GM19438 (cell line): ENCODE results near the gene FBXO44.
"Not testable (repeated sequence)": the region's sequence is repeated elsewhere in the genome, so short reads cannot be mapped to it uniquely, and the experiment has no call there.

ENCODE experiments used
- ATAC-seq: cut with Tn5 transposase; IDR thresholded peaks from one replicate; pipeline ENCODE4 v1.9.1; 2021; ENCODE audit warnings: low read depth; ENCODE audit not compliant: unreplicated experiment

Gene FBXO44, protein sequence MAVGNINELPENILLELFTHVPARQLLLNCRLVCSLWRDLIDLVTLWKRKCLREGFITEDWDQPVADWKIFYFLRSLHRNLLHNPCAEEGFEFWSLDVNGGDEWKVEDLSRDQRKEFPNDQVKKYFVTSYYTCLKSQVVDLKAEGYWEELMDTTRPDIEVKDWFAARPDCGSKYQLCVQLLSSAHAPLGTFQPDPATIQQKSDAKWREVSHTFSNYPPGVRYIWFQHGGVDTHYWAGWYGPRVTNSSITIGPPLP

DNA sequence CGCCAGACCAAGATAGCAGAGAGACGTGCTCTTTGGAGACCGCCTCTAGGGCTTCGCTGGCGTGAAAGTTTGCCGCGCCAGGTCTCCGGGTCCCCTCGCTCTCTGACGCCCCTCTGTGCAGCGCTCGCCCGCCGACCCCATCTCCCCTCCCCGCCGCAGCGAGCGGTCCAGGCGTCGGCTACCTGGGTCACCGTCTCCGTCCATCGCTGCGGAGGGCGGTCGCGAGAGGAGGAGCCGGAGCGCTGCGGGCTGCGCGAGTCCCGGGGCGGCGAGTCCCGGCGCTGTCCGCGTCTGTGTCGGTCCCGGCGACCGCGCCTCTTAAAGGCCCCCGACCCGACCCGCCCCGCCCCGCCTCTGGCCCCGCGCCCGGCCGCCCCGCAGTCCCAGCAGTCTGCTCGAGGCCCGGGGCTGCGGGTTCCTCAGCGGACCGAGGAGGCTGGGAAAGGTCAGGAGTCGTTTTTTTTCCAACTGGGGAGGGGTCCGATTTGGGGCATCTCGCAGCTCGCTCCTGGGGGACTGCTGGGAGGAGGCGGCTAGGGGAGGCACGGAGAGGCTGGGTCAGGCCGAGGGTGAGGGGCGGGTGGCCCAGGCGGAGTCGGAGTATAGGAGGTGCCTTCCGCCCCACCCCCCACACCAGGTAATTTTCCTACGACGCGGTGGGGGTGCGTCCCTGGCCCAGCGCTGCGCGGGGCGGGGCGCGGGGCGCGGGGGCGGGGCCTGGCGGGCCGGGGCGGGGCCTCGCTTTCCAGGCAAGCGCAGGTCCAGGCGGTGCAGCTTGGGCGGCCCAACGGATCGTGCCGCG, at the start of gene FBXO44, which contains the start of gene FBXO2:
Gene FBXO44, plus strand, starts transcription at position 741 of the 802 bp plus-strand sequence. CDS start 959 bp downstream, outside the sequence.
Gene FBXO2, minus strand, starts transcription at position 293 of the 802 bp plus-strand sequence. Its CDS starts 89 bp downstream, at position 204.
- peak; percentile 65 for ATAC-seq

- ATAC-seq: no peak
Measured at GRCh38 chr1:11606775-11607174, 47.9 kb upstream of the FBXO44 start.

DNA sequence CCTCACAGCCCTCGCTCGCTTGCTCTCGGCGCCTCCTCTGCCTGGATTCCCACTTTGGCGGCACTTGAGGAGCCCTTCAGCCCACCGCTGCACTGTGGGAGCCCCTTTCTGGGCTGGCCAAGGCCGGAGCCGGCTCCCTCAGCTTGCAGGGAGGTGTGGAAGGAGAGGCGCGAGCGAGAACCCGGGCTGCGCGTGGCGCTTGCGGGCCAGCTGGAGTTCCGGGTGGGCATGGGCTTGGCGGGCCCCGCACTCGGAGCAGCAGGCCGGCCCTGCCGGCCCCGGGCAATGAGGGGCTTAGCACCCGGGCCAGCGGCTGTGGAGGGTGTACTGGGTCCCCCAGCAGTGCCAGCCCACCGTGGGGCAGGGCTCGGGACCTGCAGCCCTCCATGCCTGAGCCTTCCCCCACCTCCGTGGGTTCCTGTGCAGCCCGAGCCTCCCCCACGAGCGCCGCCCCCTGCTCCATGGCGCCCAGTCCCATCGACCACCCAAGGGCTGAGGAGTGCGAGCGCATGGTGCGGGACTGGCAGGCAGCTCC, 46.0 kb upstream of the FBXO44 start:
- ATAC-seq: not testable (repeated sequence)

DNA sequence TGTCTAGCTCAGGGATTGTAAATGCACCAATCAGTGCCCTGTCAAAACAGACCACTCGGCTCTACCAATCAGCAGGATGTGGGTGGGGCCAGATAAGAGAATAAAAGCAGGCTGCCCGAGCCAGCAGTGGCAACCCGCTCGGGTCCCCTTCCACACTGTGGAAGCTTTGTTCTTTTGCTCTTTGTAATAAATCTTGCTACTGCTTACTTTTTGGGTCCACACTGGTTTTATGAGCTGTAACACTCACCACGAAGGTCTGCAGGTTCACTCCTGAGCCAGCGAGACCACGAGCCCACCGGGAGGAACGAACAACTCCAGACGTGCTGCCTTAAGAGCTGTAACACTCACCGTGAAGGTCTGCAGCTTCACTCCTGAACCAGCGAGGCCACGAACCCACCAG, 45.3 kb upstream of the FBXO44 start:
- not testable (repeated sequence) for ATAC-seq

DNA sequence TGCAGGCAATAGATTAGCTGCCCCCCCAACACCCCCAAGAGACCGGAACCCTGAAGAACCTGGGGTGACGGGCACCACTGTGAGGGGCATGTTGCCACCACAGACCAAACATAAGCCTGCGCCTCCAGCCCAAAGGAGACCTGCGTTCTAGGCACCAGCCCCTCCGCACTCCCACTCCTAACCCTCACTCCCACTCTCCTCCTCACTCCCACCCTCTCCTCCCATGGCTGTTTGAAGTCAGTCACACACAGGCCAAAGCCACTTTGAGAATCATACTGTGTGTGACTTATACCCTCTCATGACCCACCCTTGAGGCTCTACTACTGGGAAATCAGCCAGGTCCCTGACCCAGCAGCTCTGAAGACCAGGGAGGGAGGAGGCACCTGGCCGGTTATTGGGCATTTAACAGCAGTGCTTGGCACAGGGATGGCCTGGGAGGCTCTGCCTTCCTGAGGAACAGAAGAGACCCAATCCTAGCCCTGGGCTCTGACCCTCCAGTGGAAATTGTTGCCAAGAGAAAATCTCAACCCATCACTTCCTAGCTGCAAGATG, 44.0 kb upstream of the FBXO44 start:
- no peak for ATAC-seq

DNA sequence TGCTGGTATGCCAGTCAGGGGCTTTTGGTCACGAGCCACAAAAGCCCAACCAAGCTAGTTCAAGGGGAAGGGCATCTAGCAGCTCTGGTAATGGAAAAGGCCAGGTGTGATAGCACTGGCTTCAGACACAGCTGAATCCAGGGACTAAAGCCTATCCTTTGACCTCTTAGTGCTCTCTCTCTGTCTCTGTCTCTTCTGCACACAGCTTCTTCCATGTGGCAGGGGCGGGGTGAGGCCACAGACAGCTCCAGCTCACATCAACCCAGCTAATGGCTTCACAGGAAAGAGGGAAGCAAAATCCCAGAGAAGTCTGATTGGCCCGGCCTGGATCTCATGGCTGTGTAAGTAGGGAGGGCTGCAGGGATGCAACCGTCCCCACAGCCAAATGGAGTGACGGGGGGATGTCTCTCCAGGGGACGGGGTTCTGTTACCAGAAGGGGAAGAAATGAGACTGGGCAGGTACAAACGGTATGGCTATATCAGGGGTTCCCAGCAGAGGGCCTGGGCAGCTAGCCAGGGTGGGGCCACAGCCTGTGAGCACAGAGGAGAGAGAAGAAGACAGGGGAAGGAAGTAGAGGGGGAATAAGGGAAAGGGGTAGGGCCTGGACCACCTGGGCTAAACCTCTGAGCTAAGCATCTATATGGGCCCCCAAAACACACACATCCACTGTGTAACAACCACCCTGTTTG, 42.9 kb upstream of the FBXO44 start:
- no peak for ATAC-seq

DNA sequence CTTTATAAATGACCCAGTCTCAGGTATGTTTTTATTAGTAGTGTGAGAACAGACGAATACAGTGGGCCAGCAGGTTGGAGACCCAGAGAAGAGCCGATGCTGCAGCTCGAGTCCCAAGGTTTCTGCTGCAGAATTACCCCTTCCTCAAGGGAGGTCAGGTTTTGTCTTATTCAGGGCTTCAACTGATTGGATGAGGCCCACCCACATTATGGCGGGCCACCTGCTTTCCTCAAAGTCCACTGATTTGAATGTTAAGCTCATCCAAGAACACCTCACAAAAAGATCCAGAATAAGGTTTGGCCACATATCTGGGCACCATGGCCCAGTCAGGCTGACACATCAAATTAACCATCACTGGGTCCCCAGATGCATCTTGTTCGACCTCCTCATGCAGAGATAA, 41.3 kb upstream of the FBXO44 start:
- no peak for ATAC-seq

GRCh38 chr1:11615090-11615489, 39.6 kb upstream of the FBXO44 start:
- no peak for ATAC-seq

- no peak for ATAC-seq
Measured at GRCh38 chr1:11616766-11617165, 37.9 kb upstream of the FBXO44 start.

DNA sequence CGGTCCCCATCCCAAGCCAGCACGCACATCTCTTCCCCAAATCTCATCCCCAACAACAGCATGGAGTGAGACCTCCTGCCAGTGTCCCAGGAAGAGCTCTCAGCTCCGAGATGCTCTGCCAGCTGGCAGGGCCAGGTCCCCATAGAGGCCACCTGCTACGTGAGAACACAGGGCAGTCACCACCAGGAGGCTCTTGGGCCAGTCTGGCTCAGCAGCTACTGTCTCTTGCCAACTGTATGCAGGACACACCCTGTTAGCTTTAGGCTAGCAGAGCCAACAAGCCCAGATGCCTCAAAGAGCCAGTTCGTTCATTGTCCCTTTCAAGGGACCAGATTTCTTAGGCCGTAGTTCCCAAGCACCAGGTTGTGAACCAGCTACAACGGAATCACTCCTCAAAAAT, 37.4 kb upstream of the FBXO44 start:
- no peak for ATAC-seq

- ATAC-seq: no peak
Measured at GRCh38 chr1:11617741-11618140, 36.9 kb upstream of the FBXO44 start.

GRCh38 chr1:11620405-11620804, 34.3 kb upstream of the FBXO44 start:
- ATAC-seq: no peak

GRCh38 chr1:11620924-11621323, 33.8 kb upstream of the FBXO44 start:
- ATAC-seq: no peak

GRCh38 chr1:11622398-11622797, 32.3 kb upstream of the FBXO44 start:
- no peak for ATAC-seq

GRCh38 chr1:11623702-11624101, 31.0 kb upstream of the FBXO44 start:
- no peak for ATAC-seq

GRCh38 chr1:11626551-11626950, 28.1 kb upstream of the FBXO44 start:
- no peak for ATAC-seq

GRCh38 chr1:11628767-11629166, 25.9 kb upstream of the FBXO44 start:
- no peak for ATAC-seq

- ATAC-seq: no peak
Measured at GRCh38 chr1:11629184-11630016, 25.3 kb upstream of the FBXO44 start.

DNA sequence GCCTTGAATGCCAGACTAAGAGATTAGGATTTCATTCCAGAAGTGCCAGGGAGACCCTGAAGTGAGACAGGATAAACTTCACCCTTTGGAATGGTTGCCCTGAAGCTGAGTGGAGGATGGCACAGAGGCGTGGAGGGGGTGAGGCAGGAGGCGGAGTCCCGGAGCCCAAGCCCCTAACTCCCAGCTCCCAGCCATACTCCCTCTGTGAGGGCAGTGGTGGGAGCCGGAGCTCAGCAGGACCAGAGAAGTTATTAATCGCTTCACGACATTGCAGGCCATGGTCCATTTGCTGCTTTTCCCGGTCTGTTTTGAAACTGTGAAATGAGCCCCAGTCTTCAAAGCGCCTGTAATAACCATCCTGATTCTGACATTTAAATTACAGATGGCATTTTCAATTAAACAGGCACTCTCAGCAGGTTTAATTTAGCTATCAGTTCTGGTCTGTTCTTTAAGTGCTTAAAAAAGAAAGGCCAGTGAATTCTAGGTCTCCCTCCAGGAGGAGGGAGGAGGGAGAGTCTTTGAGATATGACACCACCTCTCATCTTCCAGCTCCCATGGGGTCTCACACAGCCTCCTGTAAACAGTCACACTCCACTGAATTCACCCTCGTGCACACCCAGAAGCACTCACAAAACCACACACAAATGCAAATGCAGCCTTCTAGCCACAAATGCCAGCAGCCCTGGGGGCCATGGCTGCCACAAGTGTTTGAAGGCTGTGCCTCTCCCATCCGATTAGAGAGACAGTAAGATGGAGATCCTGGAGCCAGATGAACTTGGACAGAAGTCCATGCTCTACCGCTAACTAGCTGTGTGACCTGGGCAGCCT, 20.1 kb upstream of the FBXO44 start:
- no peak for ATAC-seq
